C1 segment of cervical spinal cord (tissue), 14 donors: ENCODE data around the gene RPRD1B.

ENCODE experiments used
- DNase-seq, 14 donors: peaks; one replicate each; lab custom pipeline; 2025; lab: John Stamatoyannopoulos, UW

RPRD1B gene

GRCh38 chr20:38135271-38135650, 101.7 kb downstream of the RPRD1B start:
- DNase-seq: no peak

- no peak for DNase-seq
These were observed 102.3 kb downstream of the RPRD1B start for GRCh38 chr20:38135651-38136420.

GRCh38 chr20:38136421-38137245, 103.1 kb downstream of the RPRD1B start:
- DNase-seq: no peak

- DNase-seq: no peak
These were observed 104.0 kb downstream of the RPRD1B start for GRCh38 chr20:38137441-38138037.

- no peak for DNase-seq
These were observed 104.7 kb downstream of the RPRD1B start for GRCh38 chr20:38138086-38138778.

GRCh38 chr20:38139156-38139912, 105.8 kb downstream of the RPRD1B start:
- no peak for DNase-seq

GRCh38 chr20:38139977-38140753, 106.6 kb downstream of the RPRD1B start:
- DNase-seq: no peak

- DNase-seq: no peak
These were observed 107.8 kb downstream of the RPRD1B start for GRCh38 chr20:38141204-38141888.
